Tibial artery (tissue), 4 donors: ENCODE data around the gene DNAJB2.

Experiments
- DNase-seq, 2 donors: peaks; one replicate each; pipeline ENCODE4 v3.0.0-alpha.2; 2019
- H3K27ac ChIP-seq, 2 donors: fragments of 200-600 bp; sonication (generic) in 1 of 2; 1 replicate in 1 of 2; 2 replicates in 1 of 2; pipeline ENCODE4 v1.5.1; 2018 to 2019; ENCODE audit warnings: mild to moderate bottlenecking in 1 of 2
- H3K27me3 ChIP-seq, 2 donors: fragments of 200-600 bp; sonication (generic) in 1 of 2; one replicate each; pipeline versions ENCODE4 v1.5.1 to v1.6.0; 2016 to 2019
- H3K36me3 ChIP-seq, 3 donors: fragments of 200-600 bp; sonication (generic) in 2 of 3; one replicate each; pipeline ENCODE4 v1.5.1; 2016 to 2019; ENCODE audit warnings: mild to moderate bottlenecking in 2 of 3
- H3K4me1 ChIP-seq, 4 donors: fragments of 200-600 bp; sonication (generic) in 2 of 4; 1 replicate in 3 of 4; 2 replicates in 1 of 4; pipeline ENCODE4 v1.5.1; 2016 to 2019
- H3K4me3 ChIP-seq, 2 donors: fragments of 200-600 bp; sonication (generic) in 1 of 2; 1 replicate in 1 of 2; 2 replicates in 1 of 2; pipeline ENCODE4 v1.5.1; 2018 to 2019; ENCODE audit warnings: mild to moderate bottlenecking in 2 of 2
- H3K9me3 ChIP-seq, 3 donors: fragments of 200-600 bp; sonication (generic) in 1 of 3; one replicate each; pipeline ENCODE4 v1.5.1; 2016 to 2019
- intact Hi-C: fragments of 100-400 bp; cut with DNase I; formaldehyde crosslinking; loops from one replicate; pipeline ENCODE4 v1.15.0; 2023; ENCODE audit warnings: low total_unique reads
- TF ChIP-seq, protein P1 (sequence below), 2 experiments: fragments of 200-600 bp in 1 of 2; fragments of 450-650 bp in 1 of 2; IDR thresholded peaks; one replicate each; pipeline ENCODE4 v1.5.1; 2017 to 2019; ENCODE audit warnings: antibody characterized with exemption in 2 of 2, mild to moderate bottlenecking in 1 of 2, moderate library complexity in 1 of 2

The DNAJB2 gene

DNA sequence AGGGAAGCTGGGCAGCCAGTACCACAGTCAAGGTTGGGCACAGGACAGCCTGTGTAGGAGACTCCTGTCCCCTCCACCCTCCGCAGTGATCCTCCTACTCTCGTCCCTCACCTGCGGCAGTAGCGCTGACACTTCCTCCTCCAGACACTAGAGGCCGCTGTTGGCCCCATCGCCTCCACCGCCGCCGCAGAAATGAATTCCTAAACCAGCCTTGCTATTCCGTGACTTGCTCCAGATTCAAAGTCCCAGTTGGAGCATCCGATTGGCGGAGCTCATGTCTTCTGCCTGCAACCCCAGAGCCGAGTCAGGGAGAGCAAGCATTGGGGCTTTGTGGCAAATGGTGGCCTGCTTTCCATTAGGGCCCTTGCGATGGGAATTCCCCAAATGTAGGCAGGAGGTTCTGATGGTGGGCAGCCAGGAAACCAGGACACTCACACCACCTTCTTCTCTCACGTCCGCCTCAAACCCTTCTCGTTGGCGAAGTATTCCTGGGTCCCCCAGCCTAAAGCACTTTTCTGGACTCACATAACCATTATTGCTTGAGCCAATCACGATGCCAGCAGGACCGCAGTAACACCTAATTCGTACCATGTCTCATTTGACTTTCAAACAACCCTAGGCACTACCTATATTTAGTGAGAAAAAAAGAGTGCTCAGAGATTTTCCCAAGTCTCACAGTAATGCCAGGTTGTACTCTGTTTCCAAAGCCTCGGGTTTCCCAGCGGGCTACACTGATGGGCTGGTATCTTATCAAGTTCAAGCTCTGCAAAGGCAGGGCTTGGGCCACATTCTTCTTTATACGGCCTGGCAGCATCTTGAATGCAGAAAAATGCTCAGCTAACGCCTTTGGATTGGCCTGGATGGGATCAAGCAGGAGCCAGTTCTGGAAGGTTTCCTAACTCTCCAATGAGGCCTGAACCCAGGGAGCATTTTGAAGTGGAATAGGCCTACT, 1.2 kb upstream of the DNAJB2 start:
- intact Hi-C loops: loop anchor here (2.0 kb wide), 1 partner anchor 17 kb away; no protein-coding TSS in a partner anchor
- H3K27me3 ChIP-seq: no peaks in the 10 kb centered on the region
- H3K27ac ChIP-seq: peak overlapping the region; percentile 98 to 99
- H3K9me3 ChIP-seq: no peaks in the 10 kb centered on the region
- H3K4me1 ChIP-seq: peaks cover 0 to 53% (median 40%) of the 10 kb centered on the region in 4 donors
- TF ChIP-seq, protein P1, sequence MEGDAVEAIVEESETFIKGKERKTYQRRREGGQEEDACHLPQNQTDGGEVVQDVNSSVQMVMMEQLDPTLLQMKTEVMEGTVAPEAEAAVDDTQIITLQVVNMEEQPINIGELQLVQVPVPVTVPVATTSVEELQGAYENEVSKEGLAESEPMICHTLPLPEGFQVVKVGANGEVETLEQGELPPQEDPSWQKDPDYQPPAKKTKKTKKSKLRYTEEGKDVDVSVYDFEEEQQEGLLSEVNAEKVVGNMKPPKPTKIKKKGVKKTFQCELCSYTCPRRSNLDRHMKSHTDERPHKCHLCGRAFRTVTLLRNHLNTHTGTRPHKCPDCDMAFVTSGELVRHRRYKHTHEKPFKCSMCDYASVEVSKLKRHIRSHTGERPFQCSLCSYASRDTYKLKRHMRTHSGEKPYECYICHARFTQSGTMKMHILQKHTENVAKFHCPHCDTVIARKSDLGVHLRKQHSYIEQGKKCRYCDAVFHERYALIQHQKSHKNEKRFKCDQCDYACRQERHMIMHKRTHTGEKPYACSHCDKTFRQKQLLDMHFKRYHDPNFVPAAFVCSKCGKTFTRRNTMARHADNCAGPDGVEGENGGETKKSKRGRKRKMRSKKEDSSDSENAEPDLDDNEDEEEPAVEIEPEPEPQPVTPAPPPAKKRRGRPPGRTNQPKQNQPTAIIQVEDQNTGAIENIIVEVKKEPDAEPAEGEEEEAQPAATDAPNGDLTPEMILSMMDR (IDR thresholded peaks at IDR 0.05): peak; percentile 94 to 99
- no peak overlapping the region for H3K4me3 ChIP-seq
- DNase-seq: peak; percentile 69 to 89
- peaks cover 21 to 26% (median 26%) of the 10 kb centered on the region in 3 donors for H3K36me3 ChIP-seq

DNA sequence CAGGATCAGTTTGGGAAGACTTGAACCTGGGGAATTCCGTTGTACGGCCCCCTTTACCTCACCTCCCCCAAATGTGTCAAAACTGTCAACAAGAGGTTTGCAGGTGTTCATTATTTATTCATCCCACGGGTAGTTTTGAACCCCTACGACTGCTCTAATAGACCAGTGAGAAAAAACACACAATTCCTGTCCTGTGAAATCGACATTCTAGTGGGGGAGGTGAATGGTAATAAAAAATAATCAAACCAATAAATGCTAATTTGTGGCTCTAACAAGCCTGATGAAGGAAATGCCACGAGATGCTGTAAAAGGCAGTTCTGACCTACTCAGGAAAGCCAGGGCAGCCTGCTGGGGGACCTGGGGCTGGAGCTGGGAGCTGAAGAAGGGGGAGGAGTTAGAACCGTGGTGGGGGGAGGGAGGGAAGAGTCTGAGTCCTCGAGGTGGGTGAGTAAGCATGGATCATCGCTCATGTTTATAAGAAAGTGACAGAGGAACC, 463 bp upstream of the DNAJB2 start:
- peaks cover 0 to 52% (median 40%) of the 10 kb centered on the region in 4 donors for H3K4me1 ChIP-seq
- no peaks in the 10 kb centered on the region for H3K27me3 ChIP-seq
- H3K27ac ChIP-seq: peak overlapping the region; percentile 98 to 99
- H3K9me3 ChIP-seq: no peaks in the 10 kb centered on the region
- TF ChIP-seq, protein P1 (IDR thresholded peaks at IDR 0.05): no peak
- intact Hi-C loops: loop anchor here (2.0 kb wide), 1 partner anchor 16 kb away; no protein-coding TSS in a partner anchor
- H3K36me3 ChIP-seq: peaks cover 28 to 33% (median 33%) of the 10 kb centered on the region in 3 donors
- peak overlapping the region; percentile 80 to 94 for H3K4me3 ChIP-seq
- DNase-seq: no peak

DNA sequence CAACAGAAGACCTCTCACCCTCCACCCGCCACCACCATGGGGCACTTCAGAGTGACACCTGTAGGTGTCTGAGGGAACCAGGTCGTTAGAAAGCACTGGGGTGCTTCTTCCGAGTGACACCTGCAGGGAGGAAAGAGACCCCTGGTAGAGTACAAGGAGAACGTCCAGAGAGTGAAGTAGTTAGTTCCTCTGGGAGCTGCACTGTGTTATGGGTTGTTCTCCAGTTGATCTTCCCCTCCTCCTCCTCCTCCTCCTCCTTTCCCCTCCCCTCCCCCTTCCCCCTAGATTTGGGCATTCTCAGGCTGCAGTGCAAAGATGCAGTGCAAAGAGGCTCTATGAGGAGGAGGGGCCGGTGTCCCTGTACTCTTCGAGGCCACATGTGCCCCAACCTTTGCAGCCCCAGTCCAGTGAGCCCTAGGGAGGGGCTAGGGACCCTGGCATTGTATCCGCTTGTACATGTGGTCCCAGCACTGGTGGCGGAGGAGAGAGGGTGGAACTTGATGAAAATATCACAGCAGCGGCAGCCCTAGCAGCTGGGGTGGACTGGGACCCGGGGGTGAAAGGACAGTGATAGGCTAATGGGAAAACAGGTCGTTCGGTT, 850 bp downstream of the DNAJB2 start:
- TF ChIP-seq, protein P1 (IDR thresholded peaks at IDR 0.05): peak in 1 of 2 experiments; percentile 8

DNA sequence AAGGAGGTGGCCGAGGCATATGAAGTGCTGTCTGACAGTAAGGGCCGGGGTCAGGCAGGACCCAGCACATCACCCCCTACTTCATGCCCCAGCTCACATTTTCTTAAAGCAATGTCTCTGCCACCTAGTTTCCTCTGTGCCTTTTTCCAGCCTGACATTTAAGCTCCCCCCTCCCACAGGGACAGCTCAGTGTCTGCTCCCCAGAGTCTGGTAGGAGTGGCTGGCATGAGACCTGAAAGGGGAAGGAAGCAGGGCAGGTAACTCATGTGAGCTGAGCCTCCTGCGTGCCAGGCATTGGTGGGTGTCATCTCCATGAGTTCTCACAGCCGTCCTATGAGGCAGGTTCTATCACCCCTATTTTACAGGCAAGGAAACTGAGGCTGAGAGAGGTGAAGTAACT, 1.5 kb downstream of the DNAJB2 start:
- peaks cover 40 to 53% (median 52%) of the 10 kb centered on the region in 3 donors for H3K36me3 ChIP-seq
- DNase-seq: no peak
- intact Hi-C loops: no loop called here
- no peaks in the 10 kb centered on the region for H3K27me3 ChIP-seq
- TF ChIP-seq, protein P1 (IDR thresholded peaks at IDR 0.05): no peak
- H3K4me1 ChIP-seq: peaks cover 0 to 58% (median 37%) of the 10 kb centered on the region in 4 donors
- peak overlapping the region; percentile 80 to 94 for H3K4me3 ChIP-seq
- H3K27ac ChIP-seq: peak overlapping the region; percentile 98 to 99
- no peaks in the 10 kb centered on the region for H3K9me3 ChIP-seq

More for the DNA sequence above, 850 bp downstream of the DNAJB2 start:
- intact Hi-C loops: loop anchor here (2.0 kb wide), 1 partner anchor 15 kb away; no protein-coding TSS in a partner anchor
- Histone ChIP-seq H3K27ac (peak overlapping the region; percentile 98 to 99), H3K4me3 (peak overlapping the region; percentile 80 to 94), H3K27me3 (no peaks in the 10 kb centered on the region), H3K4me1 (peaks cover 0 to 52% (median 34%) of the 10 kb centered on the region in 4 donors), H3K36me3 (peaks cover 40 to 46% (median 46%) of the 10 kb centered on the region in 3 donors), H3K9me3 (no peaks in the 10 kb centered on the region)
- peak in 1 of 2 donors; percentile 78 for DNase-seq

DNA sequence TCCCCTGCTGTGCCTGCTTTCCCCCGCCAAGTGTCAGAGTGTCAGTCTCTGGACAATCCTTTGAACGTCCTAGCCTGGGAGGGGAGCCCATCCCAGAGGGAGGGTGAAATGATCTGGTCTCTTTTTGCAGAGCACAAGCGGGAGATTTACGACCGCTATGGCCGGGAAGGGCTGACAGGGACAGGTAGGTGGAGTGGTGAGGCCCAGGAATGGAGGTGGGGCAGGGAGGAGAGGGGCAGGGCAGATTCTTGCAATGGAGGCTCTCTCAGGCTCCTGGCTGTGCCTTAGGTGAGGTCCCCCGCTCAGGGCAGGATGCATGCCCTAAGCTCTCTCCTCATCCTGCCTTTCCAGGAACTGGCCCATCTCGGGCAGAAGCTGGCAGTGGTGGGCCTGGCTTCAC, 2.4 kb downstream of the DNAJB2 start:
- TF ChIP-seq, protein P1 (IDR thresholded peaks at IDR 0.05): no peak
- peak overlapping the region; percentile 48 to 98 for H3K27ac ChIP-seq
- peaks cover 0 to 67% (median 43%) of the 10 kb centered on the region in 4 donors for H3K4me1 ChIP-seq
- peaks cover 40 to 62% (median 59%) of the 10 kb centered on the region in 3 donors for H3K36me3 ChIP-seq
- intact Hi-C loops: no loop called here
- no peaks in the 10 kb centered on the region for H3K27me3 ChIP-seq
- no peaks in the 10 kb centered on the region for H3K9me3 ChIP-seq
- DNase-seq: no peak
- no peak overlapping the region for H3K4me3 ChIP-seq
